Measurements from ENCODE around the gene SDSL.

The SDSL gene

GRCh38 chr12:113449299-113449698 lies 27.1 kb downstream of the SDSL start:
- no peak overlapping the region for H3K4me3 ChIP-seq (replicated peaks; ENCODE audit: low read depth, low read length)
- TF ChIP-seq, protein P1, sequence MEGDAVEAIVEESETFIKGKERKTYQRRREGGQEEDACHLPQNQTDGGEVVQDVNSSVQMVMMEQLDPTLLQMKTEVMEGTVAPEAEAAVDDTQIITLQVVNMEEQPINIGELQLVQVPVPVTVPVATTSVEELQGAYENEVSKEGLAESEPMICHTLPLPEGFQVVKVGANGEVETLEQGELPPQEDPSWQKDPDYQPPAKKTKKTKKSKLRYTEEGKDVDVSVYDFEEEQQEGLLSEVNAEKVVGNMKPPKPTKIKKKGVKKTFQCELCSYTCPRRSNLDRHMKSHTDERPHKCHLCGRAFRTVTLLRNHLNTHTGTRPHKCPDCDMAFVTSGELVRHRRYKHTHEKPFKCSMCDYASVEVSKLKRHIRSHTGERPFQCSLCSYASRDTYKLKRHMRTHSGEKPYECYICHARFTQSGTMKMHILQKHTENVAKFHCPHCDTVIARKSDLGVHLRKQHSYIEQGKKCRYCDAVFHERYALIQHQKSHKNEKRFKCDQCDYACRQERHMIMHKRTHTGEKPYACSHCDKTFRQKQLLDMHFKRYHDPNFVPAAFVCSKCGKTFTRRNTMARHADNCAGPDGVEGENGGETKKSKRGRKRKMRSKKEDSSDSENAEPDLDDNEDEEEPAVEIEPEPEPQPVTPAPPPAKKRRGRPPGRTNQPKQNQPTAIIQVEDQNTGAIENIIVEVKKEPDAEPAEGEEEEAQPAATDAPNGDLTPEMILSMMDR (IDR thresholded peaks at IDR 0.05; ENCODE audit: insufficient read depth, low read length, poor library complexity, severe bottlenecking): no peak
- 0 out of 2 replicates have a peak, but pooled peaks cover 1% of the 10 kb centered on the region for H3K27me3 ChIP-seq (replicated peaks; ENCODE audit: control insufficient read depth, insufficient read depth, low read length)
- no peak for DNase-seq (ENCODE audit: extremely low read depth, insufficient read length)
- no peaks in the 10 kb centered on the region for H3K36me3 ChIP-seq (ENCODE audit: control insufficient read depth, insufficient read depth, low read length)

DNA sequence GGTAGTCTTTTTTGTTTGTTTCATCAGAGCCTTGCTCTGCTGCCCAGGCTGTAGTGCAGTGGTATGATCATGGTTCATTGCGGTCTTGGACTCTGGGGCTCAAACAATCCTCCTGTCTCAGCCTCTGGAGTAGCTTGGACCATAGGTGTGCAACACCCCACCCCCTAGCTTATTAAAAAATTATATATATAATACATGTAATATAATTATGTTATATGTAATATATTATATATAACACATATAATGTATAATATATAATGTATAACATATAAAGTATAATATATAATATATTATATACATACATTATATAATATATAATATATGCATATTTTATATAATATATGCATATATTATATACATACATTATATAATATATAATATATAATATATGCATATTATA lies 27.7 kb downstream of the SDSL start:
- Histone ChIP-seq H3K27me3 (replicated peaks; ENCODE audit: control insufficient read depth, insufficient read depth, low read length) (0 out of 2 replicates have a peak, but pooled peaks cover 1% of the 10 kb centered on the region), H3K36me3 (ENCODE audit: control insufficient read depth, insufficient read depth, low read length) (no peaks in the 10 kb centered on the region)
- DNase-seq (ENCODE audit: extremely low read depth, insufficient read length): no peak

GRCh38 chr12:113452458-113452857 lies 30.3 kb downstream of the SDSL start:
- Histone ChIP-seq H3K36me3 (ENCODE audit: control insufficient read depth, insufficient read depth, low read length) (no peaks in the 10 kb centered on the region), H3K27me3 (replicated peaks; ENCODE audit: control insufficient read depth, insufficient read depth, low read length) (0 out of 2 replicates have a peak, but pooled peaks cover 1% of the 10 kb centered on the region), H3K4me3 (replicated peaks; ENCODE audit: low read depth, low read length) (no peak overlapping the region)
- TF ChIP-seq, protein P1 (IDR thresholded peaks at IDR 0.05; ENCODE audit: insufficient read depth, low read length, poor library complexity, severe bottlenecking): no peak
- DNase-seq (ENCODE audit: extremely low read depth, insufficient read length): no peak

More for the DNA sequence above, 27.7 kb downstream of the SDSL start:
- no peak overlapping the region for H3K4me3 ChIP-seq (replicated peaks; ENCODE audit: low read depth, low read length)
- TF ChIP-seq, protein P1 (IDR thresholded peaks at IDR 0.05; ENCODE audit: insufficient read depth, low read length, poor library complexity, severe bottlenecking): no peak

DNA sequence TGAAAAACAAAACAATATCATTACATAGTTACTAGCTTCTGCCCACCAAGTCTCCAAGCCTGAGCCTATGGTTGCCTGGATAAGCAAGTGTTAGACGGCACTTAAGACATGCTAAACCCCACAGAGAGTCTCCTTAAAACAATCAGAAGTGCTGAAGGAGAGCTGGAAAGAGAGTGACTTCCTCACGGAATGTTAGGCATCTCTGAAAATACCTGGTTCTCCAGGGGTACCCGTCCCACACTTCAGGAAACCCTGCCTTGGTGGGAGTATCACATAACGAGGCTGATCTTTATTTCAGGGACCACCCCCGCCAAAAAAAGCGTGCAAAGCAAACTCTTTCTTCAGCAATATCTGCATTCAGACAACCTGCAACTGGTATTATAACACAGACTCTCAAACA lies 31.1 kb downstream of the SDSL start:
- TF ChIP-seq, protein P1 (IDR thresholded peaks at IDR 0.05; ENCODE audit: insufficient read depth, low read length, poor library complexity, severe bottlenecking): no peak
- no peak for DNase-seq (ENCODE audit: extremely low read depth, insufficient read length)

DNA sequence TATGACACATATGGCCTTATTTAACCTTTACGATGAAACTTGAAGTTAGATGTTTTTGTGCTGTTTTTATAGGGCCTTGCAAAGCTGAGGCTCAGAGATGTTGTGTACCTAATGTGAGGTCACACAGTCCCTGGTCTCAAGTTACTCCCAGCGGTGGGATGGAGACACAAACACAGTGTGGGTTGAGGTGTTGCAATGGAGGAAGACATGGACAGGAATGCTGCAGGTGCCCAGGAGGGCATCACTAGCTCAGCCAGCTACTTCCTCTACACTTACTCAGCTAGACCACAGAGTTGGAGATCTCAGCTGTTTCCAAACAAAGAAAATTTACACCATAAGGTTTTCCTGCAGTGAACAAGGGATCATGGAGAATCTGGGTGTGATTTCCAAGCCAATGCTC lies 34.0 kb downstream of the SDSL start:
- TF ChIP-seq, protein P1 (IDR thresholded peaks at IDR 0.05; ENCODE audit: insufficient read depth, low read length, poor library complexity, severe bottlenecking): no peak
- H3K27me3 ChIP-seq (replicated peaks; ENCODE audit: control insufficient read depth, insufficient read depth, low read length): no peaks in the 10 kb centered on the region; the same call in 1 of the 2 replicates
- H3K4me3 ChIP-seq (replicated peaks; ENCODE audit: low read depth, low read length): no peak overlapping the region
- H3K36me3 ChIP-seq (ENCODE audit: control insufficient read depth, insufficient read depth, low read length): no peaks in the 10 kb centered on the region
- DNase-seq (ENCODE audit: extremely low read depth, insufficient read length): no peak

More for the DNA sequence above, 31.1 kb downstream of the SDSL start:
- H3K27me3 ChIP-seq (replicated peaks; ENCODE audit: control insufficient read depth, insufficient read depth, low read length): 0 out of 2 replicates have a peak, but pooled peaks cover 1% of the 10 kb centered on the region
- no peak overlapping the region for H3K4me3 ChIP-seq (replicated peaks; ENCODE audit: low read depth, low read length)
- H3K36me3 ChIP-seq (ENCODE audit: control insufficient read depth, insufficient read depth, low read length): no peaks in the 10 kb centered on the region

- no peak for DNase-seq (ENCODE audit: extremely low read depth, insufficient read length)
- H3K36me3 ChIP-seq (ENCODE audit: control insufficient read depth, insufficient read depth, low read length): no peaks in the 10 kb centered on the region
- no peaks in the 10 kb centered on the region; the same call in 1 of the 2 replicates for H3K27me3 ChIP-seq (replicated peaks; ENCODE audit: control insufficient read depth, insufficient read depth, low read length)
- TF ChIP-seq, protein P1 (IDR thresholded peaks at IDR 0.05; ENCODE audit: insufficient read depth, low read length, poor library complexity, severe bottlenecking): no peak
- no peak overlapping the region for H3K4me3 ChIP-seq (replicated peaks; ENCODE audit: low read depth, low read length)
Observed at GRCh38 chr12:113456761-113457160, 34.6 kb downstream of the SDSL start.
